ENCODE measurements around the gene PC. TPM values are rescaled to one million over a fixed set of nuclear protein-coding genes. Genes with fewer than 3 reads are reported as not detected.

Gene PC
- total and polyA plus RNA-seq, 7 donors, result 2.0 to 40.2 (median 11.8) TPM

DNA sequence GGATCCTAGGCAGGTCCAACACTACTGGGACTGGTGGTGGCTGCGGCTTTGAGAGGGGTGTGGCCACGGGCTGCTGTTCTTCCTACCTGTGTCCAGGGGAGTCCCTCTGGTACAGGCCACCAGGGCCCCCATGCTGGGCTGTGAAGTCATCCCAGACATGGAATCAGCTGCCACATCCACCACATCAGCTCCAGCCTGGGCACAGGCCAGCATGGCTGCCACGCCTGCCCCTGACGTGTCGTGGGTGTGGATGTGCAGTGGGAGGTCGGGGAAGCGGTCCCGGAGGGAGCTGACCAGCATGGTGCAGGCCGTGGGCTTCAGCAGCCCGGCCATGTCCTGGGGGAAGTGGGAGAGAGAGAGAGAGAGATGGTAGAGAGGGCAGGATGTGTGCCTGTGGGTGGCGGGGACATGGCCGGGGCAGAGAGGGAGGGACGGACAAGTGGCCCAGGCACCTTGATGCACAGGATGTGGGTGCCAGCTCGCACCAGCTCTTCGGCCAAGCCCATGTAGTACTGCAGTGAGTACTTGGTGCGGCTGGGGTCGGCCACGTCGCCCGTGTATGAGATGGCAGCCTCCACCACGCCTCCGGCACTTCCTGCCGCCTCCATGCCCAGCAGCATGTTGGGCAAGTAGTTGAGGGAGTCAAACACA lies 107.5 kb downstream of the PC start:
- Histone ChIP-seq H3K9me3 (no peaks in the 10 kb centered on the region), H3K4me1 (peaks cover 0 to 7% (median 5%) of the 10 kb centered on the region in 4 donors), H3K27ac (no peak overlapping the region), H3K36me3 (peaks cover 0 to 19% (median 4%) of the 10 kb centered on the region in 4 donors), H3K27me3 (no peaks in the 10 kb centered on the region), H3K4me3 (no peak overlapping the region)
- DNase-seq, result peak; percentile 60
- 92 to 93% methylated on average over 23 of the region's 23 CpGs for WGBS, 2 donors
- intact Hi-C loops (cut with DNase I), result no loop called here
- TF ChIP-seq EP300 (IDR thresholded peaks at IDR 0.05) (no peak), CTCF (IDR thresholded peaks at IDR 0.05) (no peak), POLR2AphosphoS5 (IDR thresholded peaks at IDR 0.05) (no peak), POLR2A (IDR thresholded peaks at IDR 0.05) (no peak)

- no peaks in the 10 kb centered on the region for H3K9me3 ChIP-seq
- 93 to 96% methylated on average over 10 of the region's 10 CpGs for WGBS, 2 donors
- peaks cover 0 to 2% (median under 1%) of the 10 kb centered on the region in 4 donors for H3K4me1 ChIP-seq
- no peak overlapping the region for H3K27ac ChIP-seq
- peaks cover 0 to 24% (median 7%) of the 10 kb centered on the region in 4 donors for H3K36me3 ChIP-seq
- no peak for DNase-seq
- no peaks in the 10 kb centered on the region for H3K27me3 ChIP-seq
- TF ChIP-seq POLR2A (IDR thresholded peaks at IDR 0.05) (no peak), POLR2AphosphoS5 (IDR thresholded peaks at IDR 0.05) (no peak), CTCF (IDR thresholded peaks at IDR 0.05) (no peak), EP300 (IDR thresholded peaks at IDR 0.05) (no peak)
- intact Hi-C loops (cut with DNase I), result no loop called here
- H3K4me3 ChIP-seq, result no peak overlapping the region
Measured at GRCh38 chr11:66850235-66850587, 108.0 kb downstream of the PC start.

DNA sequence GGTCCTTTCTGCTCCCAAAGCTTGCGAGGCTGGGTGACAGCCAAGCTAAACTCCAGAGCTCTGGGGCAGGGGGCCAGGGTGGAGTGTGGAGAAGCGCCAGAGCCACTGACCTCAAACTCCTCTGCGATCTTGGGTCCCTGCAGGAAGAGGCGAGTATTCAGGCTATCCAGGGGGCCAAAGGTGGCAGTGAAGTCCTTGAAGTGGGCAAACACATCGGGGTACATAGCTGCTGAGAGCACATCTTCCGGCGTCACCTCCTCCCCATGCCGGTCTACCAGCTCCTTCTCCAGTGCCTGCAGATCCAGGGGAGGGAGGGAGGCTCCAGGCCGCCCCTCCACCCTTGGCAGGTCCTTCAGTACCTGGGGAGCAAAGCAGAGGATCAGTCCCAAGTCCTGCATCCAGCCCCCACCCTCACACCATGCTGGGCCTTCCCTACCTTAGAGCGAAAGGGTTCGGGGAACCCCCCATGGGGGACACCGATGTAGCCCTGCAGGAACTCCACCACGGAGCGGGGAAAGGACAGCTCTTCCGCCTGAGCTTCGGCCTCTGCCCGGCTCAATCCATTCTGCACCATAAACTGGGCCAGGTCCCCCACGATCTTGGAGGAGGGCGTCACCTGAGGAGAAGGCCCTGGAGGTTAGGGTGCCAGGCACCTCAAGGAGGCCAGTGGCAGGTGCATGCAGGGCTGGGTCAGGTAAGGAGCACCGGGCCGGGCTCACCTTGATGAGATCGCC lies 108.5 kb downstream of the PC start:
- 92 to 94% methylated on average over 22 of the region's 22 CpGs for WGBS, 2 donors
- Histone ChIP-seq H3K4me3 (no peak overlapping the region), H3K4me1 (peaks cover 0 to 3% (median 3%) of the 10 kb centered on the region in 4 donors), H3K27me3 (no peaks in the 10 kb centered on the region), H3K9me3 (no peaks in the 10 kb centered on the region), H3K36me3 (peaks cover 0 to 29% (median 7%) of the 10 kb centered on the region in 4 donors), H3K27ac (no peak overlapping the region)
- DNase-seq, result peak; percentile 54
- TF ChIP-seq POLR2AphosphoS5 (IDR thresholded peaks at IDR 0.05), result no peak
- TF ChIP-seq POLR2A (IDR thresholded peaks at IDR 0.05), result no peak
- TF ChIP-seq CTCF (IDR thresholded peaks at IDR 0.05), result no peak
- TF ChIP-seq EP300 (IDR thresholded peaks at IDR 0.05), result no peak
- intact Hi-C loops (cut with DNase I), result no loop called here

- 92% methylated on average over 28 of the region's 28 CpGs for WGBS, 2 donors
- DNase-seq, result peak; percentile 63
- Histone ChIP-seq H3K9me3 (no peaks in the 10 kb centered on the region), H3K36me3 (peaks cover 0 to 30% (median 7%) of the 10 kb centered on the region in 4 donors), H3K4me3 (no peak overlapping the region), H3K4me1 (peaks cover 0 to 11% (median 11%) of the 10 kb centered on the region in 4 donors), H3K27me3 (no peaks in the 10 kb centered on the region), H3K27ac (no peak overlapping the region)
- intact Hi-C loops (cut with DNase I), result no loop called here
- TF ChIP-seq EP300 (IDR thresholded peaks at IDR 0.05) (no peak), POLR2A (IDR thresholded peaks at IDR 0.05) (no peak), CTCF (IDR thresholded peaks at IDR 0.05) (no peak), POLR2AphosphoS5 (IDR thresholded peaks at IDR 0.05) (no peak)
Measured at GRCh38 chr11:66848671-66849500, 109.3 kb downstream of the PC start.

Measured in sigmoid colon (tissue), 7 donors.